Sigmoid colon (tissue), 4 donors: ENCODE results near the gene SPATA13.
A peak's percentile ranks its signal among the peaks of the same experiment; 100 is the strongest.

Experiments
- CTCF ChIP-seq, 4 experiments: fragments of 450-650 bp in 3 of 4; fragments of 200-600 bp in 1 of 4; IDR thresholded peaks; one replicate each; pipeline ENCODE4 v1.5.1; 2016 to 2019; ENCODE audit warnings: antibody characterized with exemption in 4 of 4, mild to moderate bottlenecking in 3 of 4, moderate library complexity in 2 of 4
- EP300 ChIP-seq, 4 donors: sonication (generic); formaldehyde crosslinking; IDR thresholded peaks; one replicate each; pipeline ENCODE4 v1.6.1; 2017; ENCODE audit warnings: antibody characterized with exemption in 4 of 4
- POLR2A ChIP-seq, 2 donors: fragments of 450-650 bp; IDR thresholded peaks; one replicate each; pipeline ENCODE4 v1.6.1; 2016; ENCODE audit warnings: antibody characterized with exemption in 2 of 2, mild to moderate bottlenecking in 2 of 2, moderate library complexity in 2 of 2
- POLR2AphosphoS5 ChIP-seq, 4 donors: sonication (generic); formaldehyde crosslinking; IDR thresholded peaks; one replicate each; pipeline ENCODE4 v1.6.1; 2017; ENCODE audit warnings: antibody characterized with exemption in 4 of 4

GRCh38 chr13:24220086-24220703, 59.7 kb downstream of the SPATA13 start:
- TF ChIP-seq CTCF (IDR thresholded peaks at IDR 0.05), result peak; percentile 56 to 89 (median 73)
- TF ChIP-seq POLR2A (IDR thresholded peaks at IDR 0.05), result no peak
- peak in 1 of 4 donors; percentile 11 for TF ChIP-seq POLR2AphosphoS5 (IDR thresholded peaks at IDR 0.05)
- TF ChIP-seq EP300 (IDR thresholded peaks at IDR 0.05), result no peak
